HG02798 (cell line): ENCODE data around the gene BCL3.
"Not testable (repeated sequence)": the region's sequence is repeated elsewhere in the genome, so short reads cannot be mapped to it uniquely, and the experiment has no call there.

Experiments
- ATAC-seq: cut with Tn5 transposase; IDR thresholded peaks from one replicate; pipeline ENCODE4 v1.9.1; 2021; ENCODE audit warnings: mild to moderate bottlenecking; ENCODE audit not compliant: unreplicated experiment, poor library complexity

Gene BCL3

GRCh38 chr19:44720396-44720795, 28.1 kb upstream of the BCL3 start:
- not testable (repeated sequence) for ATAC-seq

- no peak for ATAC-seq
These were observed 27.6 kb upstream of the BCL3 start for GRCh38 chr19:44720945-44721344.

- ATAC-seq: not testable (repeated sequence)
These were observed 27.1 kb upstream of the BCL3 start for GRCh38 chr19:44721369-44721768.

- ATAC-seq: no peak
These were observed 26.1 kb upstream of the BCL3 start for GRCh38 chr19:44722131-44723121.

GRCh38 chr19:44723299-44723951, 25.1 kb upstream of the BCL3 start:
- ATAC-seq: peak; percentile 4

- peak; percentile 69 for ATAC-seq
These were observed 24.6 kb upstream of the BCL3 start for GRCh38 chr19:44723952-44724319.

- peak; percentile 37 for ATAC-seq
These were observed 23.3 kb upstream of the BCL3 start for GRCh38 chr19:44725251-44725650.

GRCh38 chr19:44725684-44726083, 22.8 kb upstream of the BCL3 start:
- no peak for ATAC-seq

- no peak for ATAC-seq
These were observed 22.0 kb upstream of the BCL3 start for GRCh38 chr19:44726465-44726864.

- ATAC-seq: no peak
These were observed 20.3 kb upstream of the BCL3 start for GRCh38 chr19:44728178-44728577.

GRCh38 chr19:44729516-44730033, 18.9 kb upstream of the BCL3 start:
- ATAC-seq: no peak

- no peak for ATAC-seq
These were observed 17.4 kb upstream of the BCL3 start for GRCh38 chr19:44731081-44731480.

- no peak for ATAC-seq
These were observed 16.9 kb upstream of the BCL3 start for GRCh38 chr19:44731622-44732021.

- no peak for ATAC-seq
These were observed 16.1 kb upstream of the BCL3 start for GRCh38 chr19:44732235-44733014.

GRCh38 chr19:44734357-44734756, 14.2 kb upstream of the BCL3 start:
- ATAC-seq: no peak

- no peak for ATAC-seq
These were observed 13.5 kb upstream of the BCL3 start for GRCh38 chr19:44735011-44735410.

- no peak for ATAC-seq
These were observed 11.1 kb upstream of the BCL3 start for GRCh38 chr19:44737238-44738071.

GRCh38 chr19:44738136-44738535, 10.4 kb upstream of the BCL3 start:
- no peak for ATAC-seq
